Measurements from ENCODE around the gene DDA1.
"Not testable (repeated sequence)": the region's sequence is repeated elsewhere in the genome, so short reads cannot be mapped to it uniquely, and the experiment has no call there.

DNA sequence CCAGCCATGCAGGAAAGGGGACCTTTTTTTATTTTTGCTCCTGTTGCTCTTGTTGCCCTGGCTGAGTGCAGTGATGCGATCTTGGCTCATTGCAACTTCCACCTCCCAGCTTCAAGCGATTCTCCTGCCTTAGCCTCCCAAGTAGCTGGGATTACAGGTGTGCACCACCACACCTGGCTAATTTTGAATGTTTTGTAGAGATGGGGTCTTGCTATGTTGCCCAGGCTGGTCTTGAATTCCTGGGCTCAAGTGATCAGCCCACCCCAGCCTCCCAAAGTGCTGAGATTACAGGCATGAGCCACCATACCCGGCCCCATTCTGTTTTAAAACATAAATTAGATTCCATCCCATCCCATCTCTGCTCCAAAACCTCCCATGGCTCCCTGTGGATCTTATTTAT lies 34.5 kb upstream of the DDA1 start:
- TF ChIP-seq, protein P1, sequence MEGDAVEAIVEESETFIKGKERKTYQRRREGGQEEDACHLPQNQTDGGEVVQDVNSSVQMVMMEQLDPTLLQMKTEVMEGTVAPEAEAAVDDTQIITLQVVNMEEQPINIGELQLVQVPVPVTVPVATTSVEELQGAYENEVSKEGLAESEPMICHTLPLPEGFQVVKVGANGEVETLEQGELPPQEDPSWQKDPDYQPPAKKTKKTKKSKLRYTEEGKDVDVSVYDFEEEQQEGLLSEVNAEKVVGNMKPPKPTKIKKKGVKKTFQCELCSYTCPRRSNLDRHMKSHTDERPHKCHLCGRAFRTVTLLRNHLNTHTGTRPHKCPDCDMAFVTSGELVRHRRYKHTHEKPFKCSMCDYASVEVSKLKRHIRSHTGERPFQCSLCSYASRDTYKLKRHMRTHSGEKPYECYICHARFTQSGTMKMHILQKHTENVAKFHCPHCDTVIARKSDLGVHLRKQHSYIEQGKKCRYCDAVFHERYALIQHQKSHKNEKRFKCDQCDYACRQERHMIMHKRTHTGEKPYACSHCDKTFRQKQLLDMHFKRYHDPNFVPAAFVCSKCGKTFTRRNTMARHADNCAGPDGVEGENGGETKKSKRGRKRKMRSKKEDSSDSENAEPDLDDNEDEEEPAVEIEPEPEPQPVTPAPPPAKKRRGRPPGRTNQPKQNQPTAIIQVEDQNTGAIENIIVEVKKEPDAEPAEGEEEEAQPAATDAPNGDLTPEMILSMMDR (IDR thresholded peaks at IDR 0.05) = not testable (repeated sequence)
- not testable (repeated sequence) for TF ChIP-seq POLR2A (IDR thresholded peaks at IDR 0.05)

All from adrenal gland (tissue), 5 donors.